Endothelial cell of umbilical vein (primary cell): Measurements from ENCODE around the gene PPP1R9A. TPM values are rescaled to one million over a fixed set of nuclear protein-coding genes. Genes with fewer than 3 reads are reported as not detected.

Experiments
- BruUV-seq: library from RNA; stranded (reverse); fragments of 400-500 nt; replicated peaks from 2 replicates; lab custom pipeline; 2021; lab: Mats Ljungman, UMichigan
- CTCF ChIA-PET: fragments of 300-600, 350-600 bp; sonication (Branson Sonifier 250); formaldehyde crosslinking; loops from one replicate; lab custom pipeline; 2021; ENCODE audit warnings: antibody characterized with exemption, inconsistent platforms; lab: Charles Lee
- POLR2A ChIA-PET: fragments of 300-600, 350-600 bp; sonication (Branson Sonifier 250); formaldehyde crosslinking; loops from one replicate; lab custom pipeline; 2021; ENCODE audit warnings: antibody characterized with exemption, inconsistent platforms; lab: Charles Lee
- DNase-seq: peaks from one replicate; pipeline ENCODE4 v3.0.0-alpha.2; 2011; ENCODE audit warnings: low read depth, low spot score
- FAIRE-seq: peaks from 2 replicates; lab custom pipeline; 2011; peaks lifted over from hg19 to GRCh38; lab: Jason Lieb, UNC
- H2AFZ ChIP-seq: 2 replicates; pipeline ENCODE4 v1.6.0; 2012; ENCODE audit warnings: low read depth, low read length, control low read depth, inconsistent platforms
- H3K27ac ChIP-seq: 2 replicates; pipeline ENCODE4 v1.5.1; 2011; ENCODE audit warnings: low read depth, mild to moderate bottlenecking, control low read depth, low read length, moderate library complexity; ENCODE audit not compliant: insufficient read depth
- H3K27me3 ChIP-seq, 2 experiments: 2 replicates each; pipeline versions ENCODE4 v1.6.0 to v1.6.1; 2011; ENCODE audit warnings: low read length in 2 of 2, mixed read lengths in 1 of 2; ENCODE audit not compliant: control insufficient read depth in 2 of 2, insufficient read depth in 2 of 2
- H3K36me3 ChIP-seq, 2 experiments: 2 replicates in 1 of 2; 3 replicates in 1 of 2; pipeline ENCODE4 v1.5.1; 2011; ENCODE audit warnings: low read length in 2 of 2, mild to moderate bottlenecking in 1 of 2, moderate library complexity in 1 of 2; ENCODE audit not compliant: control insufficient read depth in 2 of 2, insufficient read depth in 2 of 2; ENCODE audit errors: extremely low read depth in 1 of 2
- H3K4me1 ChIP-seq: 3 replicates; pipeline ENCODE4 v1.5.1; 2011; ENCODE audit warnings: mild to moderate bottlenecking, low read length; ENCODE audit not compliant: control insufficient read depth, insufficient read depth; ENCODE audit errors: extremely low read depth
- H3K4me2 ChIP-seq: 2 replicates; pipeline ENCODE4 v1.6.1; 2011; ENCODE audit warnings: low read length, control low read depth, mixed read lengths; ENCODE audit not compliant: insufficient read depth
- H3K4me3 ChIP-seq, 3 experiments: fragments of 200-600 bp in 1 of 3; sonication (generic), shearing (Covaris generic) in 1 of 3; replicated peaks in 1 of 3; 2 replicates each; pipeline ENCODE4 v1.5.1; 2011 to 2016; ENCODE audit warnings: control low read depth in 3 of 3, low read length in 3 of 3, mild to moderate bottlenecking in 2 of 3, inconsistent platforms in 1 of 3, low read depth in 1 of 3, moderate library complexity in 1 of 3; ENCODE audit not compliant: insufficient read depth in 1 of 3
- H3K79me2 ChIP-seq: 2 replicates; pipeline ENCODE4 v1.6.0; 2012; ENCODE audit warnings: low read length, inconsistent platforms; ENCODE audit not compliant: control insufficient read depth, insufficient read depth
- H3K9ac ChIP-seq: replicated peaks from 2 replicates; pipeline ENCODE3; 2011; ENCODE audit warnings: low read length, control low read depth; ENCODE audit not compliant: insufficient read depth; ENCODE audit errors: extremely low read depth
- H3K9me1 ChIP-seq: replicated peaks from 3 replicates; pipeline ENCODE4 v1.6.0; 2011; ENCODE audit warnings: mild to moderate bottlenecking, low read length; ENCODE audit not compliant: control insufficient read depth, insufficient read depth; ENCODE audit errors: extremely low read depth
- H3K9me3 ChIP-seq: replicated peaks from 2 replicates; pipeline ENCODE4 v1.5.1; 2012; ENCODE audit warnings: low read length, inconsistent platforms; ENCODE audit not compliant: control insufficient read depth, insufficient read depth
- H4K20me1 ChIP-seq: replicated peaks from 2 replicates; pipeline ENCODE3; 2011; ENCODE audit warnings: mild to moderate bottlenecking, low read length; ENCODE audit not compliant: control insufficient read depth, insufficient read depth; ENCODE audit errors: extremely low read depth
- CTCF ChIP-seq, 2 donors: IDR thresholded peaks; 1 replicate in 1 of 2; 2 replicates in 1 of 2; pipeline ENCODE4 v1.5.1; 2011; ENCODE audit warnings: low read length in 2 of 2, mild to moderate bottlenecking in 2 of 2, moderate library complexity in 2 of 2, control low read depth in 1 of 2, inconsistent platforms in 1 of 2, low read depth in 1 of 2; ENCODE audit not compliant: insufficient read depth in 1 of 2; ENCODE audit errors: extremely low read depth in 1 of 2
- EZH2 ChIP-seq: IDR thresholded peaks from 2 replicates; pipeline ENCODE4 v1.6.1; 2012; ENCODE audit warnings: borderline replicate concordance, low read depth, mild to moderate bottlenecking, moderate library complexity, low read length, inconsistent platforms; ENCODE audit not compliant: severe bottlenecking
- FOS ChIP-seq: IDR thresholded peaks from 2 replicates; pipeline ENCODE4 v1.6.1; 2011; ENCODE audit warnings: mild to moderate bottlenecking, low read length, moderate library complexity, borderline replicate concordance; ENCODE audit not compliant: insufficient read depth
- GATA2 ChIP-seq: IDR thresholded peaks from 2 replicates; pipeline ENCODE4 v1.7.0; 2011; ENCODE audit warnings: low read depth, mild to moderate bottlenecking, moderate library complexity, mixed read lengths, low read length; ENCODE audit not compliant: insufficient read length, insufficient read depth
- JUN ChIP-seq: IDR thresholded peaks from 2 replicates; pipeline ENCODE4 v1.6.1; 2011; ENCODE audit warnings: borderline replicate concordance, low read depth; ENCODE audit not compliant: insufficient read length, insufficient read depth
- MYC ChIP-seq: IDR thresholded peaks from one replicate; pipeline ENCODE4 v1.6.1; 2011; ENCODE audit warnings: mild to moderate bottlenecking, low read depth, low read length
- POLR2A ChIP-seq: IDR thresholded peaks from 2 replicates; pipeline ENCODE4 v1.6.1; 2012; ENCODE audit warnings: low read depth, mild to moderate bottlenecking, control low read depth, low read length
- POLR2AphosphoS5 ChIP-seq: IDR thresholded peaks from 2 replicates; pipeline ENCODE4 v1.6.1; 2012; ENCODE audit warnings: low read depth, mild to moderate bottlenecking, control low read depth, low read length, moderate library complexity; ENCODE audit not compliant: insufficient read depth
- dilution Hi-C: fragments of 300-500 bp; cut with MboI; formaldehyde crosslinking; loops from one replicate; pipeline ENCODE4 v1.15.0; 2019; ENCODE audit warnings: low sequenced_read_pairs; ENCODE audit not compliant: extremely low pct_ligation_motif_present
- intact Hi-C: fragments of 100-400 bp; cut with micrococcal nuclease; formaldehyde crosslinking; loops from one replicate; pipeline ENCODE4 v1.10.0; 2022
- polyA plus RNA-seq, 4 experiments: library from polyadenylated mRNA; depleted of rRNA in 3 of 4; stranded (reverse) in 3 of 4; unstranded in 1 of 4; fragments of >200 nt; gene quantifications; 2 replicates each; pipeline versions ENCODE4 v1.2.1 to v1.2.3, GENCODE V29; 2011 to 2012; ENCODE audit warnings: missing spikeins in 1 of 4
- total RNA-seq: library from RNA; stranded (reverse); gene quantifications from 2 replicates; pipeline ENCODE4 v1.2.3, GENCODE V29; 2021
- TF ChIP-seq, protein P1 (sequence below): IDR thresholded peaks from 2 replicates; pipeline ENCODE4 v1.6.1; 2011; ENCODE audit not compliant: insufficient read depth, insufficient read length

The PPP1R9A gene
- total and polyA plus RNA-seq, 2 donors (not counting 3 experiments of a cell fraction or from before 2014, with no cell fraction given): 0.50 to 3.0 TPM

GRCh38 chr7:95240921-95241320, 333.5 kb downstream of the PPP1R9A start:
- BruUV-seq: no TSS peak
- CTCF ChIA-PET: no interaction called here
- H3K36me3 ChIP-seq: no peaks in the 10 kb centered on the region
- no peak overlapping the region for H3K4me2 ChIP-seq
- no peak overlapping the region for H3K9ac ChIP-seq
- dilution Hi-C loops (no loop called here), intact Hi-C loops (no loop called here)
- FAIRE-seq (no peak), DNase-seq (no peak)
- H3K27me3 ChIP-seq: no peaks in the 10 kb centered on the region
- POLR2A ChIA-PET: no interaction called here
- no peak overlapping the region for H3K27ac ChIP-seq
- no peak overlapping the region for H2AFZ ChIP-seq
- no peak overlapping the region for H3K4me3 ChIP-seq
- no peaks in the 10 kb centered on the region for H3K4me1 ChIP-seq
- H3K9me3 ChIP-seq: no peaks in the 10 kb centered on the region
- TF ChIP-seq POLR2AphosphoS5 (no peak), GATA2 (no peak), EZH2 (no peak)
- no peaks in the 10 kb centered on the region for H4K20me1 ChIP-seq
- no peaks in the 10 kb centered on the region for H3K79me2 ChIP-seq
- H3K9me1 ChIP-seq: no peaks in the 10 kb centered on the region

DNA sequence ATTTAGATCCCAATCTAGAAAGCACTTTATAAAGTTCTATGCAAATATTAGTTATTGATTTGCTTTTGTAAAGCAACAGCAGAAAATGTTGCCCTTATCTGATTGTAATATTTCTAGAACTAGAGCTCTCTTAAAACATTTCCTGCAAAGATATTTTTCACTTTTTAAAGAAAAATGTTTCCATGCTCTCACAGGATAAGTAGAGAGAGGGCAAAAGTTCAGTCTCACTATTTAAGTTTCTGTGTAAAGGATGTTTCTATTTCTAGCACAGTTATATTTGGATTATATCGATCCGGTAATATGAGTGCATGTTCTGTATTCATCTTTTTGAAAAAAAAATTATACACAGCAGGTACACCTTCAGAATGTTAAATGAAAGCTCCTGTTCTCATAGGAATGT, 334.9 kb downstream of the PPP1R9A start:
- no peak overlapping the region for H3K4me2 ChIP-seq
- no peaks in the 10 kb centered on the region for H4K20me1 ChIP-seq
- H3K4me3 ChIP-seq: no peak overlapping the region
- dilution Hi-C loops: no loop called here
- no peaks in the 10 kb centered on the region for H3K9me3 ChIP-seq
- ChIA-PET POLR2A (no interaction called here), CTCF (interaction anchor here (0.9 to 1.7 kb wide), 3 partner anchors 13 to 953 kb away, joined by 3 to 13 read pairs (median 3); no protein-coding TSS in a partner anchor)
- H3K9ac ChIP-seq: no peak overlapping the region
- TF ChIP-seq POLR2AphosphoS5 (no peak), POLR2A (no peak), GATA2 (no peak), MYC (no peak), EZH2 (no peak), FOS (no peak), JUN (no peak), CTCF (IDR thresholded peaks at IDR 0.05; ENCODE audit: extremely low read depth in 1 of 2, insufficient read depth in 1 of 2, low read depth in 1 of 2, low read length in 2 of 2) (no peak)
- TF ChIP-seq, protein P1, sequence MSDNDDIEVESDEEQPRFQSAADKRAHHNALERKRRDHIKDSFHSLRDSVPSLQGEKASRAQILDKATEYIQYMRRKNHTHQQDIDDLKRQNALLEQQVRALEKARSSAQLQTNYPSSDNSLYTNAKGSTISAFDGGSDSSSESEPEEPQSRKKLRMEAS: no peak
- H3K27ac ChIP-seq: no peak overlapping the region
- H3K9me1 ChIP-seq: no peaks in the 10 kb centered on the region
- no peaks in the 10 kb centered on the region for H3K36me3 ChIP-seq
- H3K79me2 ChIP-seq: no peaks in the 10 kb centered on the region
- no peak for DNase-seq
- intact Hi-C loops: no loop called here
- FAIRE-seq: no peak
- no peaks in the 10 kb centered on the region for H3K4me1 ChIP-seq
- BruUV-seq: no TSS peak
- H2AFZ ChIP-seq: no peak overlapping the region
- H3K27me3 ChIP-seq: no peaks in the 10 kb centered on the region
